Endothelial cell of umbilical vein (primary cell): ENCODE measurements around the gene SOCS4. TPM values are rescaled to one million over a fixed set of nuclear protein-coding genes. Genes with fewer than 3 reads are reported as not detected.

Experiments
- BruUV-seq: library from RNA; stranded (reverse); fragments of 400-500 nt; replicated peaks from 2 replicates; lab custom pipeline; 2021; lab: Mats Ljungman, UMichigan
- CTCF ChIA-PET: fragments of 300-600, 350-600 bp; sonication (Branson Sonifier 250); formaldehyde crosslinking; loops from one replicate; lab custom pipeline; 2021; ENCODE audit warnings: antibody characterized with exemption, inconsistent platforms; lab: Charles Lee
- POLR2A ChIA-PET: fragments of 300-600, 350-600 bp; sonication (Branson Sonifier 250); formaldehyde crosslinking; loops from one replicate; lab custom pipeline; 2021; ENCODE audit warnings: antibody characterized with exemption, inconsistent platforms; lab: Charles Lee
- DNase-seq: peaks from one replicate; pipeline ENCODE4 v3.0.0-alpha.2; 2011; ENCODE audit warnings: low read depth, low spot score
- FAIRE-seq: peaks from 2 replicates; lab custom pipeline; 2011; peaks lifted over from hg19 to GRCh38; lab: Jason Lieb, UNC
- H2AFZ ChIP-seq: 2 replicates; pipeline ENCODE4 v1.6.0; 2012; ENCODE audit warnings: low read depth, low read length, control low read depth, inconsistent platforms
- H3K27ac ChIP-seq: 2 replicates; pipeline ENCODE4 v1.5.1; 2011; ENCODE audit warnings: low read depth, mild to moderate bottlenecking, control low read depth, low read length, moderate library complexity; ENCODE audit not compliant: insufficient read depth
- H3K27me3 ChIP-seq, 2 experiments: 2 replicates each; pipeline versions ENCODE4 v1.6.0 to v1.6.1; 2011; ENCODE audit warnings: low read length in 2 of 2, mixed read lengths in 1 of 2; ENCODE audit not compliant: control insufficient read depth in 2 of 2, insufficient read depth in 2 of 2
- H3K36me3 ChIP-seq, 2 experiments: 2 replicates in 1 of 2; 3 replicates in 1 of 2; pipeline ENCODE4 v1.5.1; 2011; ENCODE audit warnings: low read length in 2 of 2, mild to moderate bottlenecking in 1 of 2, moderate library complexity in 1 of 2; ENCODE audit not compliant: control insufficient read depth in 2 of 2, insufficient read depth in 2 of 2; ENCODE audit errors: extremely low read depth in 1 of 2
- H3K4me1 ChIP-seq: 3 replicates; pipeline ENCODE4 v1.5.1; 2011; ENCODE audit warnings: mild to moderate bottlenecking, low read length; ENCODE audit not compliant: control insufficient read depth, insufficient read depth; ENCODE audit errors: extremely low read depth
- H3K4me2 ChIP-seq: 2 replicates; pipeline ENCODE4 v1.6.1; 2011; ENCODE audit warnings: low read length, control low read depth, mixed read lengths; ENCODE audit not compliant: insufficient read depth
- H3K4me3 ChIP-seq, 3 experiments: fragments of 200-600 bp in 1 of 3; sonication (generic), shearing (Covaris generic) in 1 of 3; replicated peaks in 1 of 3; 2 replicates each; pipeline ENCODE4 v1.5.1; 2011 to 2016; ENCODE audit warnings: control low read depth in 3 of 3, low read length in 3 of 3, mild to moderate bottlenecking in 2 of 3, inconsistent platforms in 1 of 3, low read depth in 1 of 3, moderate library complexity in 1 of 3; ENCODE audit not compliant: insufficient read depth in 1 of 3
- H3K79me2 ChIP-seq: 2 replicates; pipeline ENCODE4 v1.6.0; 2012; ENCODE audit warnings: low read length, inconsistent platforms; ENCODE audit not compliant: control insufficient read depth, insufficient read depth
- H3K9ac ChIP-seq: replicated peaks from 2 replicates; pipeline ENCODE3; 2011; ENCODE audit warnings: low read length, control low read depth; ENCODE audit not compliant: insufficient read depth; ENCODE audit errors: extremely low read depth
- H3K9me1 ChIP-seq: replicated peaks from 3 replicates; pipeline ENCODE4 v1.6.0; 2011; ENCODE audit warnings: mild to moderate bottlenecking, low read length; ENCODE audit not compliant: control insufficient read depth, insufficient read depth; ENCODE audit errors: extremely low read depth
- H3K9me3 ChIP-seq: replicated peaks from 2 replicates; pipeline ENCODE4 v1.5.1; 2012; ENCODE audit warnings: low read length, inconsistent platforms; ENCODE audit not compliant: control insufficient read depth, insufficient read depth
- H4K20me1 ChIP-seq: replicated peaks from 2 replicates; pipeline ENCODE3; 2011; ENCODE audit warnings: mild to moderate bottlenecking, low read length; ENCODE audit not compliant: control insufficient read depth, insufficient read depth; ENCODE audit errors: extremely low read depth
- EZH2 ChIP-seq: IDR thresholded peaks from 2 replicates; pipeline ENCODE4 v1.6.1; 2012; ENCODE audit warnings: borderline replicate concordance, low read depth, mild to moderate bottlenecking, moderate library complexity, low read length, inconsistent platforms; ENCODE audit not compliant: severe bottlenecking
- FOS ChIP-seq: IDR thresholded peaks from 2 replicates; pipeline ENCODE4 v1.6.1; 2011; ENCODE audit warnings: mild to moderate bottlenecking, low read length, moderate library complexity, borderline replicate concordance; ENCODE audit not compliant: insufficient read depth
- GATA2 ChIP-seq: IDR thresholded peaks from 2 replicates; pipeline ENCODE4 v1.7.0; 2011; ENCODE audit warnings: low read depth, mild to moderate bottlenecking, moderate library complexity, mixed read lengths, low read length; ENCODE audit not compliant: insufficient read length, insufficient read depth
- JUN ChIP-seq: IDR thresholded peaks from 2 replicates; pipeline ENCODE4 v1.6.1; 2011; ENCODE audit warnings: borderline replicate concordance, low read depth; ENCODE audit not compliant: insufficient read length, insufficient read depth
- MYC ChIP-seq: IDR thresholded peaks from one replicate; pipeline ENCODE4 v1.6.1; 2011; ENCODE audit warnings: mild to moderate bottlenecking, low read depth, low read length
- POLR2A ChIP-seq: IDR thresholded peaks from 2 replicates; pipeline ENCODE4 v1.6.1; 2012; ENCODE audit warnings: low read depth, mild to moderate bottlenecking, control low read depth, low read length
- POLR2AphosphoS5 ChIP-seq: IDR thresholded peaks from 2 replicates; pipeline ENCODE4 v1.6.1; 2012; ENCODE audit warnings: low read depth, mild to moderate bottlenecking, control low read depth, low read length, moderate library complexity; ENCODE audit not compliant: insufficient read depth
- dilution Hi-C: fragments of 300-500 bp; cut with MboI; formaldehyde crosslinking; loops from one replicate; pipeline ENCODE4 v1.15.0; 2019; ENCODE audit warnings: low sequenced_read_pairs; ENCODE audit not compliant: extremely low pct_ligation_motif_present
- intact Hi-C: fragments of 100-400 bp; cut with micrococcal nuclease; formaldehyde crosslinking; loops from one replicate; pipeline ENCODE4 v1.10.0; 2022
- polyA plus RNA-seq, 4 experiments: library from polyadenylated mRNA; depleted of rRNA in 3 of 4; stranded (reverse) in 3 of 4; unstranded in 1 of 4; fragments of >200 nt; gene quantifications; 2 replicates each; pipeline versions ENCODE4 v1.2.1 to v1.2.3, GENCODE V29; 2011 to 2012; ENCODE audit warnings: missing spikeins in 1 of 4
- total RNA-seq: library from RNA; stranded (reverse); gene quantifications from 2 replicates; pipeline ENCODE4 v1.2.3, GENCODE V29; 2021
- TF ChIP-seq, protein P1 (sequence below): IDR thresholded peaks from 2 replicates; pipeline ENCODE4 v1.6.1; 2011; ENCODE audit not compliant: insufficient read depth, insufficient read length
- TF ChIP-seq, protein P2 (sequence below), 2 donors: IDR thresholded peaks; 1 replicate in 1 of 2; 2 replicates in 1 of 2; pipeline ENCODE4 v1.5.1; 2011; ENCODE audit warnings: low read length in 2 of 2, mild to moderate bottlenecking in 2 of 2, moderate library complexity in 2 of 2, control low read depth in 1 of 2, inconsistent platforms in 1 of 2, low read depth in 1 of 2; ENCODE audit not compliant: insufficient read depth in 1 of 2; ENCODE audit errors: extremely low read depth in 1 of 2

SOCS4 gene
- total and polyA plus RNA-seq, 2 donors (not counting 3 experiments of a cell fraction or from before 2014, with no cell fraction given), result 6.4 to 26.7 TPM

DNA sequence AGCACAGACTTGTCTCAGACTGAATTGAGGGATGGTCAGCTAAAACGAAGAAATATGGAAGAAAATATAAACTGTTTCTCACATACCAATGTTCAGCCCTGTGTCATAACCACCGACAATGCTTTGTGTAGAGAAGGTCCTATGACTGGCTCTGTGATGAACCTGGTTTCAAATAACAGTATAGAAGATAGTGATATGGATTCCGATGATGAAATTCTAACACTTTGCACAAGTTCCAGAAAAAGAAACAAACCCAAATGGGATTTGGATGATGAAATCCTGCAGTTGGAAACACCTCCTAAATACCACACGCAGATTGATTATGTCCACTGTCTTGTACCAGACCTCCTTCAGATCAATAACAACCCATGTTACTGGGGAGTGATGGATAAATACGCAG lies 16.5 kb downstream of the SOCS4 start:
- ChIA-PET POLR2A (no interaction called here), CTCF (interaction anchor here (2.1 kb wide), 1 partner anchor 8 kb away, joined by 6 read pairs; the partner anchor contains the start of gene MAPK1IP1L)
- Histone ChIP-seq H3K4me2 (no peak overlapping the region), H4K20me1 (no peaks in the 10 kb centered on the region), H3K27ac (no peak overlapping the region), H3K36me3 (peaks cover 5 to 16% of the 10 kb centered on the region in 2 experiments), H3K9ac (no peak overlapping the region), H3K9me1 (no peaks in the 10 kb centered on the region), H2AFZ (no peak overlapping the region), H3K79me2 (peaks cover 17% of the 10 kb centered on the region), H3K27me3 (no peaks in the 10 kb centered on the region), H3K4me1 (no peaks in the 10 kb centered on the region), H3K4me3 (no peak overlapping the region), H3K9me3 (no peaks in the 10 kb centered on the region)
- no peak for FAIRE-seq
- TF ChIP-seq, protein P1, sequence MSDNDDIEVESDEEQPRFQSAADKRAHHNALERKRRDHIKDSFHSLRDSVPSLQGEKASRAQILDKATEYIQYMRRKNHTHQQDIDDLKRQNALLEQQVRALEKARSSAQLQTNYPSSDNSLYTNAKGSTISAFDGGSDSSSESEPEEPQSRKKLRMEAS, result no peak
- TF ChIP-seq FOS (no peak), JUN (no peak), EZH2 (no peak), POLR2AphosphoS5 (no peak), MYC (no peak), GATA2 (no peak), POLR2A (no peak)
- TF ChIP-seq, protein P2, sequence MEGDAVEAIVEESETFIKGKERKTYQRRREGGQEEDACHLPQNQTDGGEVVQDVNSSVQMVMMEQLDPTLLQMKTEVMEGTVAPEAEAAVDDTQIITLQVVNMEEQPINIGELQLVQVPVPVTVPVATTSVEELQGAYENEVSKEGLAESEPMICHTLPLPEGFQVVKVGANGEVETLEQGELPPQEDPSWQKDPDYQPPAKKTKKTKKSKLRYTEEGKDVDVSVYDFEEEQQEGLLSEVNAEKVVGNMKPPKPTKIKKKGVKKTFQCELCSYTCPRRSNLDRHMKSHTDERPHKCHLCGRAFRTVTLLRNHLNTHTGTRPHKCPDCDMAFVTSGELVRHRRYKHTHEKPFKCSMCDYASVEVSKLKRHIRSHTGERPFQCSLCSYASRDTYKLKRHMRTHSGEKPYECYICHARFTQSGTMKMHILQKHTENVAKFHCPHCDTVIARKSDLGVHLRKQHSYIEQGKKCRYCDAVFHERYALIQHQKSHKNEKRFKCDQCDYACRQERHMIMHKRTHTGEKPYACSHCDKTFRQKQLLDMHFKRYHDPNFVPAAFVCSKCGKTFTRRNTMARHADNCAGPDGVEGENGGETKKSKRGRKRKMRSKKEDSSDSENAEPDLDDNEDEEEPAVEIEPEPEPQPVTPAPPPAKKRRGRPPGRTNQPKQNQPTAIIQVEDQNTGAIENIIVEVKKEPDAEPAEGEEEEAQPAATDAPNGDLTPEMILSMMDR (IDR thresholded peaks at IDR 0.05; ENCODE audit: extremely low read depth in 1 of 2, insufficient read depth in 1 of 2, low read depth in 1 of 2, low read length in 2 of 2), result no peak
- dilution Hi-C loops, result no loop called here
- DNase-seq, result no peak
- intact Hi-C loops, result no loop called here
- BruUV-seq, result no TSS peak
